GM10266 (cell line): Measurements from ENCODE around the gene SLC36A1.

Source experiments
- DNase-seq: peaks from one replicate; pipeline ENCODE4 v3.0.0; 2012; ENCODE audit errors: extremely low spot score
- TF ChIP-seq, protein P1 (sequence below): IDR thresholded peaks from 2 replicates; pipeline ENCODE4 v1.5.1; 2012; ENCODE audit warnings: mild to moderate bottlenecking, low read depth; ENCODE audit not compliant: control insufficient read depth, insufficient read depth; ENCODE audit errors: missing control alignments

SLC36A1 gene

GRCh38 chr5:151520294-151520693 is 72.9 kb downstream of the SLC36A1 start:
- no peak for DNase-seq

DNA sequence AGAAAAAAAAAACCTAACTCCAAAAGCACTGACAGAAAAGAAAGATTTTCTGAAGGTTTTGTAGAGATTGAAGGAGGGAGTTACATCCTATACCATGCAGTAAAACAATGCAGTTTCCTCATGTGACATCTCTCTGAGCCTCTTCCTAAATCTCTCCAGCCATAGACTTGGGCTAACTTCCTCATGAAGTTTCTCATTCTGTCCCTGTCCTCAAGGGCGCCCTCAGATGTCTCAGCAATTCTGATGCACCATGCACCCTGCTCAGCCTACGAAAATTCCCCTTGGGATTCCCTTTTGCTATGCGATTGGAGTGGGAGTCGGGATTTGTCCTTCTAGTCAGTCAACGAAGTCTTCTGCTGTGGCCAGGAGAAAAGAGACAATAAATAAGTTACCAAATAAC is 74.8 kb downstream of the SLC36A1 start:
- DNase-seq = no peak
- TF ChIP-seq, protein P1, sequence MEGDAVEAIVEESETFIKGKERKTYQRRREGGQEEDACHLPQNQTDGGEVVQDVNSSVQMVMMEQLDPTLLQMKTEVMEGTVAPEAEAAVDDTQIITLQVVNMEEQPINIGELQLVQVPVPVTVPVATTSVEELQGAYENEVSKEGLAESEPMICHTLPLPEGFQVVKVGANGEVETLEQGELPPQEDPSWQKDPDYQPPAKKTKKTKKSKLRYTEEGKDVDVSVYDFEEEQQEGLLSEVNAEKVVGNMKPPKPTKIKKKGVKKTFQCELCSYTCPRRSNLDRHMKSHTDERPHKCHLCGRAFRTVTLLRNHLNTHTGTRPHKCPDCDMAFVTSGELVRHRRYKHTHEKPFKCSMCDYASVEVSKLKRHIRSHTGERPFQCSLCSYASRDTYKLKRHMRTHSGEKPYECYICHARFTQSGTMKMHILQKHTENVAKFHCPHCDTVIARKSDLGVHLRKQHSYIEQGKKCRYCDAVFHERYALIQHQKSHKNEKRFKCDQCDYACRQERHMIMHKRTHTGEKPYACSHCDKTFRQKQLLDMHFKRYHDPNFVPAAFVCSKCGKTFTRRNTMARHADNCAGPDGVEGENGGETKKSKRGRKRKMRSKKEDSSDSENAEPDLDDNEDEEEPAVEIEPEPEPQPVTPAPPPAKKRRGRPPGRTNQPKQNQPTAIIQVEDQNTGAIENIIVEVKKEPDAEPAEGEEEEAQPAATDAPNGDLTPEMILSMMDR = no peak

More at GRCh38 chr5:151520294-151520693, 72.9 kb downstream of the SLC36A1 start:
- TF ChIP-seq, protein P1 = peak; percentile 24

GRCh38 chr5:151523335-151523734 is 75.9 kb downstream of the SLC36A1 start:
- TF ChIP-seq, protein P1 = peak; percentile 70

GRCh38 chr5:151528153-151528552 is 80.8 kb downstream of the SLC36A1 start:
- TF ChIP-seq, protein P1 = no peak

More at GRCh38 chr5:151523335-151523734, 75.9 kb downstream of the SLC36A1 start:
- peak; percentile 71 for DNase-seq

DNA sequence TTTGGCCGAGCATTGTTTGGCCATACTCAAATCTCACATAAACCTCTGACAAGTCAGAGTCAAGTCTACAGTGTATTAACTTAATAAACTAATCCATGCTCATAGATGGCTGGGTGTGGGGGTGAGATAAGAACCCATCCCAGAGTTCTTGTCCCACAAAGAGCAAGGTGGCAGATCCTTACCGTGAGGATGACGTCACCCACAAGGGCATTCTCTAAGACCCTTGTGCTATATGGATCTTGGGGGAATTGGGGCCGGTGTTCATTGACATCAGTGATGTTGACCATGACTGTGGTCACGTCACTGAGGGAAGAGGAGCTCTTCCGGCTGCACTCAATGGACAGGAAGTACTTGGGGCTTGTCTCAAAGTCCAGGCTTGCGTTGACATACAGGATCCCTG is 81.6 kb downstream of the SLC36A1 start:
- DNase-seq = no peak
- TF ChIP-seq, protein P1 = no peak

More at GRCh38 chr5:151528153-151528552, 80.8 kb downstream of the SLC36A1 start:
- no peak for DNase-seq

GRCh38 chr5:151531581-151531980 is 84.2 kb downstream of the SLC36A1 start:
- TF ChIP-seq, protein P1 = no peak
- no peak for DNase-seq

- no peak for DNase-seq
- TF ChIP-seq, protein P1 = no peak
Measured at GRCh38 chr5:151532416-151532815, 85.0 kb downstream of the SLC36A1 start.
